ENCODE results near the gene NPAS3. TPM values are rescaled to one million over a fixed set of nuclear protein-coding genes. Genes with fewer than 3 reads are reported as not detected.

NPAS3 gene
- total and polyA plus RNA-seq, 2 donors (not counting 3 experiments of a cell fraction or from before 2014, with no cell fraction given), result 0.10 to 0.13 TPM

GRCh38 chr14:33773205-33774030 lies 834.7 kb downstream of the NPAS3 start:
- TF ChIP-seq POLR2A (IDR thresholded peaks at IDR 0.05; ENCODE audit: low read depth, low read length) (no peak), POLR2AphosphoS5 (IDR thresholded peaks at IDR 0.05; ENCODE audit: insufficient read depth, low read depth, low read length) (no peak), MAX (IDR thresholded peaks at IDR 0.05; ENCODE audit: insufficient read depth, insufficient read length) (no peak), FOS (IDR thresholded peaks at IDR 0.05; ENCODE audit: borderline replicate concordance, insufficient read depth, low read length) (no peak), CTCF (IDR thresholded peaks at IDR 0.05; ENCODE audit: extremely low read depth in 1 of 2, insufficient read depth in 1 of 2, low read depth in 1 of 2, low read length in 2 of 2) (no peak), JUN (IDR thresholded peaks at IDR 0.05; ENCODE audit: borderline replicate concordance, insufficient read depth, insufficient read length, low read depth) (no peak), MYC (IDR thresholded peaks at IDR 0.05; ENCODE audit: low read depth, low read length) (no peak), GATA2 (IDR thresholded peaks at IDR 0.05; ENCODE audit: insufficient read depth, insufficient read length, low read depth, low read length) (no peak), EZH2 (IDR thresholded peaks at IDR 0.05; ENCODE audit: borderline replicate concordance, low read depth, low read length, severe bottlenecking) (no peak)
- no peak for FAIRE-seq
- H3K4me3 ChIP-seq (replicated peaks in 1 of 3; ENCODE audit: insufficient read depth in 1 of 3, low read depth in 1 of 3, low read length in 3 of 3), result no peak overlapping the region
- no peak overlapping the region for H2AFZ ChIP-seq (ENCODE audit: low read depth, low read length)
- no TSS peak for BruUV-seq (replicated peaks)
- H3K36me3 ChIP-seq (ENCODE audit: control insufficient read depth in 2 of 2, extremely low read depth in 1 of 2, insufficient read depth in 2 of 2, low read length in 2 of 2), result no peaks in the 10 kb centered on the region
- H3K9me3 ChIP-seq (replicated peaks; ENCODE audit: control insufficient read depth, insufficient read depth, low read length), result no peaks in the 10 kb centered on the region
- no peak overlapping the region for H3K9ac ChIP-seq (replicated peaks; ENCODE audit: extremely low read depth, insufficient read depth, low read length)
- H3K27me3 ChIP-seq (ENCODE audit: control insufficient read depth in 2 of 2, insufficient read depth in 2 of 2, low read length in 2 of 2), result no peaks in the 10 kb centered on the region
- no peak overlapping the region for H3K27ac ChIP-seq (ENCODE audit: insufficient read depth, low read depth, low read length)
- no peak overlapping the region for H3K4me2 ChIP-seq (ENCODE audit: insufficient read depth, low read length)
- H3K9me1 ChIP-seq (replicated peaks; ENCODE audit: control insufficient read depth, extremely low read depth, insufficient read depth, low read length), result no peaks in the 10 kb centered on the region
- H3K4me1 ChIP-seq (ENCODE audit: control insufficient read depth, extremely low read depth, insufficient read depth, low read length), result peaks cover 4% of the 10 kb centered on the region
- POLR2A ChIA-PET, result no interaction called here
- intact Hi-C loops (cut with micrococcal nuclease), result no loop called here
- CTCF ChIA-PET, result interaction anchor here (1.3 to 1.9 kb wide), 2 partner anchors 8 to 19 kb away, joined by 3 to 8 read pairs; no protein-coding TSS in a partner anchor
- no peaks in the 10 kb centered on the region for H3K79me2 ChIP-seq (ENCODE audit: control insufficient read depth, insufficient read depth, low read length)
- no peak for DNase-seq (ENCODE audit: low read depth, low spot score)
- H4K20me1 ChIP-seq (replicated peaks; ENCODE audit: control insufficient read depth, extremely low read depth, insufficient read depth, low read length), result no peaks in the 10 kb centered on the region
- dilution Hi-C loops (cut with MboI; ENCODE audit: extremely low pct_ligation_motif_present, low sequenced_read_pairs), result no loop called here

Measured in endothelial cell of umbilical vein (primary cell).